Measurements from ENCODE around the gene STX18.

STX18 gene

GRCh38 chr4:4524364-4524763 is 17.5 kb downstream of the STX18 start:
- peak; percentile 37 for TF ChIP-seq CTCF (IDR thresholded peaks at IDR 0.05; ENCODE audit: low read depth, low read length, missing control alignments)
- no peaks in the 10 kb centered on the region for H3K27me3 ChIP-seq (replicated peaks)
- no peak overlapping the region for H3K4me3 ChIP-seq (ENCODE audit: low read depth, low read length)
- H3K36me3 ChIP-seq (replicated peaks), result no peaks in the 10 kb centered on the region
- no peak for DNase-seq
- H3K27ac ChIP-seq, result no peak overlapping the region
- in situ Hi-C loops (cut with HindIII; ENCODE audit: low pct_ligation_motif_present, low sequenced_read_pairs), result no loop called here

GRCh38 chr4:4521731-4522130 is 20.1 kb downstream of the STX18 start:
- no peak overlapping the region for H3K27ac ChIP-seq
- in situ Hi-C loops (cut with HindIII; ENCODE audit: low pct_ligation_motif_present, low sequenced_read_pairs), result no loop called here
- DNase-seq, result no peak
- H3K4me3 ChIP-seq (ENCODE audit: low read depth, low read length), result no peak overlapping the region
- no peaks in the 10 kb centered on the region for H3K36me3 ChIP-seq (replicated peaks)
- no peak for TF ChIP-seq CTCF (IDR thresholded peaks at IDR 0.05; ENCODE audit: low read depth, low read length, missing control alignments)
- no peaks in the 10 kb centered on the region for H3K27me3 ChIP-seq (replicated peaks)

- DNase-seq, result no peak
- Histone ChIP-seq H3K27me3 (replicated peaks) (no peaks in the 10 kb centered on the region), H3K36me3 (replicated peaks) (no peaks in the 10 kb centered on the region), H3K27ac (no peak overlapping the region), H3K4me3 (ENCODE audit: low read depth, low read length) (no peak overlapping the region)
- no peak for TF ChIP-seq CTCF (IDR thresholded peaks at IDR 0.05; ENCODE audit: low read depth, low read length, missing control alignments)
- in situ Hi-C loops (cut with HindIII; ENCODE audit: low pct_ligation_motif_present, low sequenced_read_pairs), result no loop called here
Observed at GRCh38 chr4:4521136-4521535, 20.7 kb downstream of the STX18 start.

GRCh38 chr4:4519297-4519894 is 22.5 kb downstream of the STX18 start:
- H3K27ac ChIP-seq, result no peak overlapping the region
- no peak for DNase-seq
- H3K4me3 ChIP-seq (ENCODE audit: low read depth, low read length), result no peak overlapping the region
- H3K27me3 ChIP-seq (replicated peaks), result no peaks in the 10 kb centered on the region
- H3K36me3 ChIP-seq (replicated peaks), result no peaks in the 10 kb centered on the region
- in situ Hi-C loops (cut with HindIII; ENCODE audit: low pct_ligation_motif_present, low sequenced_read_pairs), result no loop called here
- peak; percentile 68 for TF ChIP-seq CTCF (IDR thresholded peaks at IDR 0.05; ENCODE audit: low read depth, low read length, missing control alignments)

GRCh38 chr4:4518747-4519146 is 23.1 kb downstream of the STX18 start:
- in situ Hi-C loops (cut with HindIII; ENCODE audit: low pct_ligation_motif_present, low sequenced_read_pairs), result no loop called here
- TF ChIP-seq CTCF (IDR thresholded peaks at IDR 0.05; ENCODE audit: low read depth, low read length, missing control alignments), result no peak
- Histone ChIP-seq H3K4me3 (ENCODE audit: low read depth, low read length) (no peak overlapping the region), H3K27ac (no peak overlapping the region), H3K27me3 (replicated peaks) (no peaks in the 10 kb centered on the region), H3K36me3 (replicated peaks) (no peaks in the 10 kb centered on the region)
- DNase-seq, result no peak

- DNase-seq, result no peak
- no peaks in the 10 kb centered on the region for H3K36me3 ChIP-seq (replicated peaks)
- no peak overlapping the region for H3K27ac ChIP-seq
- in situ Hi-C loops (cut with HindIII; ENCODE audit: low pct_ligation_motif_present, low sequenced_read_pairs), result no loop called here
- no peaks in the 10 kb centered on the region for H3K27me3 ChIP-seq (replicated peaks)
- H3K4me3 ChIP-seq (ENCODE audit: low read depth, low read length), result no peak overlapping the region
- no peak for TF ChIP-seq CTCF (IDR thresholded peaks at IDR 0.05; ENCODE audit: low read depth, low read length, missing control alignments)
Observed at GRCh38 chr4:4514786-4515185, 27.1 kb downstream of the STX18 start.

All from brain microvascular endothelial cell (primary cell).